Posterior vena cava (tissue), 2 donors: ENCODE results near the gene RBM4B. TPM values are rescaled to one million over a fixed set of nuclear protein-coding genes. Genes with fewer than 3 reads are reported as not detected.

Experiments
- DNase-seq: peaks from one replicate; pipeline ENCODE4 v3.0.0-alpha.2; 2020; ENCODE audit warnings: low spot score
- intact Hi-C, 2 donors: fragments of 100-400 bp; cut with DNase I; formaldehyde crosslinking; loops; one replicate each; pipeline versions ENCODE4 v1.14.1 to v1.14.2; 2022 to 2023
- total RNA-seq, 2 donors: library from RNA; stranded (reverse); fragmentation: NEBNext Ultra II Directional; extraction: Animal tissue kit (Norgen Biotek cat#: 25700); gene quantifications; one replicate each; pipeline ENCODE4 v1.2.1, GENCODE V29; 2021
- donor health status: DM: yes; HTN: yes; CAD: no.
- donor health status: DM: yes; HTN: yes; CAD: no.

Gene RBM4B
- total RNA-seq, 2 donors from 2014 or later: 9.0 to 10.2 TPM

DNA sequence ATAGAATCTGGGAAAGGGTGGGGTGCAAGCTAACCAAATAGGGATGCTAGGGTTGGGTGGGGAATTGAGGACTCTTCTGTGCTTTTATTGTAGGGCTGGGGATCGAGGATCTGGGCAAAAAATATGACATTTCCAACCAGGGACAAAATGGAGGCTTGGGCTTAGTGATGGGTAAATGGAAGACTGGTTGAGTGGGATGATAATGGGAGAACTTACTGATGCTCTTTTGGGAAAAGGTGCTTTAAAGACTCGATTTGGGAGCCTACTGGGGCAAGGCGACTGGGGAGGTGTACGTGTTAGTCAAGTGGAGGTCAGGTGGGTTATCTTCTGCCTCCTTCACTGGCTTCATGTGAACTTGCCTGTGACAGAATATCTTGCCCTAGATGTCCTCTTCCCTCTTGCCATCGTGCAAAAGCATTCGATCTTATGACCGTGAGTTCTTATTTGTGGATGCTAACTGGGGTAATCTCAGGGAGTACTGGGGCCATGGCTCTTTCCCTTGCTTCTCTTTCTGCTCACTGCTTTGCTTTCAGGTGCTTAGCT lies 49.6 kb downstream of the RBM4B start:
- peak; percentile 14 for DNase-seq
- intact Hi-C loops: no loop called here

DNA sequence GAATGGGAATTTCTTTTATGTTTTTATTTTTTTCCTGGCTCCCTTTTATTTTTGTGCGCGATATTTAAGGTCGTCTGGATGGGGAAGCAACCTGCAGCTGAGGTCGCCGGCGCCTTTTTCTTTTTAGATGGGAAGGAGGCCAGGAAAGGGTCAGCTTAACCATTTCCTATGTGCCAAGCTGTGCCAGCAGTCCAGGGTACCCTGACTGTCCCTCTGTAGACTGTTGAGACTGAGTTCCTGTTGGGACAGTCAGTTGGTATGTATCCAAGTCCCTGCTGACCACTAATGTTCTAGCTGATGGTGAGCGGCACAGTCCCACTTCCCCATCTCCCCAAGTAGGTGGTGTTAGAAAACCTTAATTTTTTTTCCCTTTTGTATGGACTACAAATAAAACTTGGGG lies 50.8 kb downstream of the RBM4B start:
- peak; percentile 50 for DNase-seq
- intact Hi-C loops: no loop called here

DNA sequence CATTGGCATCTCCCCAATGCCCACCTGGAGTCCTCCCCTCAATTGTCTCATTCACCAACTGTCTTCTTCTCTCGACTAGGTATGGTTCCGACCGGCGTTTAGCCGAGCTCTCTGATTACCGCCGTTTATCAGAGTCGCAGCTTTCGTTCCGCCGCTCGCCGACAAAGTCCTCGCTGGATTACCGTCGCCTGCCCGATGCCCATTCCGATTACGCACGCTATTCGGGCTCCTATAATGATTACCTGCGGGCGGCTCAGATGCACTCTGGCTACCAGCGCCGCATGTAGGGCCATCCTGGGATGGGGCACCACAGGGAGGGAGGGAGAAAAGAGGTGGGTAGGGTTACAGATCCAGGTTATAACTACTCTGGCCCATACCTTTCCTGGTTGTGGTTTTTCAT lies 51.3 kb downstream of the RBM4B start:
- peak; percentile 34 for DNase-seq
- intact Hi-C loops: no loop called here

DNA sequence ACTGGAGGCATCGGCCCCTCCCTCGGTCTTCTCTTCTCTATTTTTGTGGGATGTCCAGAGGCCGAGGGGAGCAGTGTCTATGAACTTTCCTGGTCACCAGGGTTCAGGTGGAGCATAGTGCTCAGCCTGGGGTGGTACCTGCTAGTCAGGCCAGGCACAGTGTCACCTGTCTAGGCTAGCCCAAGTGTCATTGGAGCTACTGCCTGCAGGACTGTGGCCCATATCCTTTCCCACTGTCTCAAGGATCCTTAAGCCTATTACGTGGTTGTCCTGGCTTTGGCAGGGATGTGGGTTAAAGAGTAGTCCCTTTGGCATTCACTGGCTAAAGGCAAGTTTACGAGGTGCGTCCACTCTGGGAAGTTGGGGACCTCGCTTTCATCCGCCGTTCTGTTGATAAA lies 51.9 kb downstream of the RBM4B start:
- intact Hi-C loops: no loop called here
- peak; percentile 20 for DNase-seq

DNA sequence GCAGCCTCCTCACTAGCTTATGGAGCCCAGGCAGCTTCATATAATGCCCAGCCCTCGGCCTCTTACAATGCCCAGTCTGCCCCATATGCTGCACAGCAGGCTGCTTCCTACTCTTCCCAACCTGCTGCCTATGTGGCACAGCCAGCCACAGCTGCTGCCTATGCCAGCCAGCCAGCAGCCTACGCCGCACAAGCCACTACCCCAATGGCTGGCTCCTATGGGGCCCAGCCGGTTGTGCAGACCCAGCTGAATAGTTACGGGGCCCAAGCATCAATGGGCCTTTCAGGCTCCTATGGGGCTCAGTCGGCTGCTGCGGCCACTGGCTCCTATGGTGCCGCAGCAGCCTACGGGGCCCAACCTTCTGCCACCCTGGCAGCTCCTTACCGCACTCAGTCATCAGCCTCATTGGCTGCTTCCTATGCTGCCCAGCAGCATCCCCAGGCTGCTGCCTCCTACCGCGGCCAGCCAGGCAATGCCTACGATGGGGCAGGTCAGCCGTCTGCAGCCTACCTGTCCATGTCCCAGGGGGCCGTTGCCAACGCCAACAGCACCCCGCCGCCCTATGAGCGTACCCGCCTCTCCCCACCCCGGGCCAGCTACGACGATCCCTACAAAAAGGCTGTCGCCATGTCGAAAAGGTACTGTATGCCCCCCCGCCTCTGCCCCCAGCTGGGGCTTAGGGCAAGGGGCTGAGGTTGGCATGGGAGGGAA lies 52.5 kb downstream of the RBM4B start:
- intact Hi-C loops: no loop called here
- peak; percentile 67 for DNase-seq

DNA sequence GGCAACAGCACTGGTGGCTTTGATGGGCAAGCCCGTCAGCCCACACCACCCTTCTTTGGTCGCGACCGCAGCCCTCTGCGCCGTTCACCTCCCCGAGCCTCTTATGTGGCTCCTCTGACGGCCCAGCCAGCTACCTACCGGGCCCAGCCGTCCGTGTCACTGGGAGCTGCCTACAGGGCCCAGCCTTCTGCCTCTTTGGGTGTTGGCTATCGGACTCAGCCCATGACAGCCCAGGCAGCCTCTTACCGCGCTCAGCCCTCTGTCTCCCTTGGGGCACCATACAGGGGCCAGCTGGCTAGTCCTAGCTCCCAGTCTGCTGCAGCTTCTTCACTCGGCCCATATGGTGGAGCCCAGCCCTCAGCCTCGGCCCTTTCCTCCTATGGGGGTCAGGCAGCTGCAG lies 53.2 kb downstream of the RBM4B start:
- DNase-seq: peak; percentile 60
- intact Hi-C loops: no loop called here

DNA sequence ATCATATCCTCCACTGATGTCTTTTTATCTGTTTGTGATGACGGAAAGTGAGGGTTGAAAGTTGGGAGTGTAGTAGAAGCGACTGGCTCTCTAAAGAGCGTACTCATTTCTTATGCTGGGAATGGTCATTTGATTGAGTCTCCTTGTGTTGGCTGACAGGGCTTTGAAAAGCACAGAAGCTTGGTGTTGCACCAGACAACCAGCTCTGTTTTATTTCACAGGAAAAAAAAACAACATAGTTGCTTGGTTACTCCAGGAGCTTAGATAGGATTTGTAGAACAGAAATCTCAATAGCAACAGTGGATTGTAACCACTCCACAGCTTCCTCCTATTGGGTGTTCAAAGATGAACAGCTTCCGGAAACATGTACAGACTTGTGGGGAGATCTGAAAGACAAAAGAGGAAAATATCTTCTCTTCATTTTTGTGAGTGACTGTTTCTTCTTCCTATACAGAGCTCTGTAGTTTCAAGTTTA lies 58.6 kb downstream of the RBM4B start:
- DNase-seq: peak; percentile 17
- intact Hi-C loops: no loop called here

DNA sequence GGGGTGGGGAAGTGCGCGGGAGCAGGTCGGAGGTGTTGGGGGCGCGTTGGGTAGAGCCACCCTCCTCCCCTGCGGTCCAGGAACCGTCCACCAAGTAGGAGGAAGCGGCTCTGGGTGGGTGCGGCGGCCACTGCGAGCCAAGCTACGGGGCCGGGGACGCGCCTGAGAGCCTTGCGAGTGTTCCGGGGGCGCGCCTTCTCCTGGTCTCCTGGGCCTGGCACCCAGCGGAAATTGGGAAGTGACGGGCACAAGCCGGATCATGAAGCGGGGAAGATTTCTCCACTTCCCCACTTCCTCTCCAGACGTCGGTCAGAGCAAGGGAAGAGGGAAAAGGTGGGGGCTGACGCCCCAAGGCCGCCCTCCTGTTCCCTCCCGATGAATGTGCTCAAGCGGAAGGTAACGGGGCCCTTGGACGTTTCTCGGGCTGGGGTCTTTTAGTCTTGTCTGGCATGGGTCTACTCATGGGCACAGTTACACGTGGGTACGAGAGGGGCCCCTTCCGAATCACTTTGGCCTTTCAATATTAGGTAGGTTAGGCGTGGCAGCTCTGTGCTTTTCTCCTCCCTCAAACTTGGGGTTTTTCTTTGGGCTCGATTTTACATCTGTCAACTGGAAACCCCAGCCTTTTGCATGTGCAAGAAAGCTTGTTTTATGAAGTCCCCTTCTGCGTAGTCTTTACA lies 60.4 kb downstream of the RBM4B start:
- intact Hi-C loops: no loop called here
- peak; percentile 94 for DNase-seq

DNA sequence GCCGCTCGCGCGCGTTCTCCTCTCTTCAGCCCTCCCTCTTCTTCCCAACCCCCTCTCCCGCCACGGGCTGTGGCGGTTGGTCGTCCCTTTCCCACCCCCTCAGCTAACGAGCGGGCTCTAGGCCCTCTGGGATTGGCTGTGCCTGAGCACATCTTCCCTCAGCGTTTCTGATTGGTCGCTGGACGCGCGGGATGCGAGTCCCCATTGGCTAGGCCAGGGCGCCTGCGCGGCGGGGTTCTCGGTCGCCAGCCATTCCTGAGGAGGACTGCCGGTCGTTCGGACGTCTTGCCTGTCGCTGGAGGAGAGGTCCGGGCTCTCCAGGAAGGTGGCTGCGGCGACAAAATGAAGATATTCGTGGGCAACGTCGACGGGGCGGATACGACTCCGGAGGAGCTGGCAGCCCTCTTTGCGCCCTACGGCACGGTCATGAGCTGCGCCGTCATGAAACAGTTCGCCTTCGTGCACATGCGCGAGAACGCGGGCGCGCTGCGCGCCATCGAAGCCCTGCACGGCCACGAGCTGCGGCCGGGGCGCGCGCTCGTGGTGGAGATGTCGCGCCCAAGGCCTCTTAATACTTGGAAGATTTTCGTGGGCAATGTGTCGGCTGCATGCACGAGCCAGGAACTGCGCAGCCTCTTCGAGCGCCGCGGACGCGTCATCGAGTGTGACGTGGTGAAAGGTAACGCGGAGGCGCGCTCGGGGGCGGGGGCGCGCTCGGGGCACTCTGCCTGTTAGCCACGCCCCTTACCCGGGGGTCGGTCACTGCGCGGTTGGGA lies 61.1 kb downstream of the RBM4B start, which contains the start of gene RBM14:
RBM14 (plus strand) TSS at position 252 of the 776 bp plus-strand sequence; CDS start at position 343, 91 bp downstream.
- peak; percentile 100 for DNase-seq
- intact Hi-C loops: no loop called here

Other genes with a start within 250 kb of the RBM4B start
- gene MRPL11, start 239.0 kb downstream of the RBM4B start, total RNA-seq: 10 to 100 TPM; 36.5 to 37.2 TPM
- 10 to 100 TPM; 12.4 to 13.0 TPM for gene PELI3, start 211.0 kb downstream of the RBM4B start, total RNA-seq
- 10 to 100 TPM; 27.1 to 29.4 TPM for gene DPP3, start 197.5 kb downstream of the RBM4B start, total RNA-seq
- 10 to 100 TPM; 23.4 to 31.1 TPM for gene BBS1, start 167.3 kb downstream of the RBM4B start, total RNA-seq
- gene ZDHHC24, start 131.8 kb downstream of the RBM4B start, total RNA-seq: 1 to 10 TPM; 9.0 TPM
- gene ACTN3, start 131.0 kb downstream of the RBM4B start, total RNA-seq: under 1 TPM; 0.14 to 0.51 TPM
- gene CTSF, start 109.3 kb downstream of the RBM4B start, total RNA-seq: 10 to 100 TPM; 38.6 to 73.9 TPM
- gene CCDC87, start 84.8 kb downstream of the RBM4B start, total RNA-seq: under 1 TPM; 0.24 to 0.46 TPM
- 10 to 100 TPM; 18.8 to 31.8 TPM for gene CCS, start 84.7 kb downstream of the RBM4B start, total RNA-seq
- gene RBM14, start 61.3 kb downstream of the RBM4B start, total RNA-seq: 10 to 100 TPM; 39.7 to 51.7 TPM
- 10 to 100 TPM; 63.4 to 68.9 TPM for gene RBM4, start 39.2 kb downstream of the RBM4B start, total RNA-seq
- gene SPTBN2, start 51.3 kb upstream of the RBM4B start, total RNA-seq: 1 to 10 TPM; 4.2 to 5.9 TPM
- 1 to 10 TPM; 7.9 to 9.1 TPM for gene RCE1, start 165.6 kb upstream of the RBM4B start, total RNA-seq
- 10 to 100 TPM; 15.0 to 16.9 TPM for gene LRFN4, start 179.2 kb upstream of the RBM4B start, total RNA-seq